ENCODE data around the gene RHBG.
A peak's percentile ranks its signal among the peaks of the same experiment; 100 is the strongest.
"Not testable (repeated sequence)": the region's sequence is repeated elsewhere in the genome, so short reads cannot be mapped to it uniquely, and the experiment has no call there.

The RHBG gene, protein sequence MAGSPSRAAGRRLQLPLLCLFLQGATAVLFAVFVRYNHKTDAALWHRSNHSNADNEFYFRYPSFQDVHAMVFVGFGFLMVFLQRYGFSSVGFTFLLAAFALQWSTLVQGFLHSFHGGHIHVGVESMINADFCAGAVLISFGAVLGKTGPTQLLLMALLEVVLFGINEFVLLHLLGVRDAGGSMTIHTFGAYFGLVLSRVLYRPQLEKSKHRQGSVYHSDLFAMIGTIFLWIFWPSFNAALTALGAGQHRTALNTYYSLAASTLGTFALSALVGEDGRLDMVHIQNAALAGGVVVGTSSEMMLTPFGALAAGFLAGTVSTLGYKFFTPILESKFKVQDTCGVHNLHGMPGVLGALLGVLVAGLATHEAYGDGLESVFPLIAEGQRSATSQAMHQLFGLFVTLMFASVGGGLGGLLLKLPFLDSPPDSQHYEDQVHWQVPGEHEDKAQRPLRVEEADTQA

DNA sequence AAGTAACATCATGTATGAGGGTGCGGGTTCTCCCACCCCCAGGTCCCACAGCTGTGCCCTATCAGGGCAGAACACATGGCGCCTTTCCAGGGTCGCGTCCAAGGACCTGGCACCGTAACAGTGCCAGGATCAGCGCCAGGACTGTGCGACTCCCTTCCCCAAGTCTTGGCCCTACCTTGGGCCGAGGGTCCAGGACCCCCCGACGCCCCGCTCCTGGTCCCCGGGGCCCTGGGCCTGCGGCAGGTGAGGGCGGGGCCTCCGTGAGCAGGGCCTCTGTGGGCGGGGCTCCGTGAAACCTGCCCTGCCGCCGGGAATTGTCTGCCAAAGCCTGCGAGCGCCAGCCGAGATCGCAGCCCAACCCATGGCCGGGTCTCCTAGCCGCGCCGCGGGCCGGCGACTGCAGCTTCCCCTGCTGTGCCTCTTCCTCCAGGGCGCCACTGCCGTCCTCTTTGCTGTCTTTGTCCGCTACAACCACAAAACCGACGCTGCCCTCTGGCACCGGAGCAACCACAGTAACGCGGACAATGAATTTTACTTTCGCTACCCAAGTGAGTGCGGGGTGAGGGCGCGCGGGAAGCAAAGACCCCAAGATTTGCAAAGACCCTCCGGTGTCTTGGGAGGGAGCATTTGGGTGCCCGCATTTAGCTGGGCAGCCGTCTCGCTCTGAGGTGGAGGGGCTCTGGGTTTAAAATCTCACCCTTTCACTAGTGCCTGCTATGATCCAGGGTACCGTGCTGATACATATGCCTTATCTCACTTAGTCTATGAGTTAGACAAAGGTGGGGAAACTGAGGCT is at the start of gene RHBG:
Gene RHBG (plus strand): TSS at position 323 of the 796 bp plus-strand sequence. CDS start 39 bp downstream, at position 362.
- DNase-seq (ENCODE audit: low spot score): peak; percentile 50

DNA sequence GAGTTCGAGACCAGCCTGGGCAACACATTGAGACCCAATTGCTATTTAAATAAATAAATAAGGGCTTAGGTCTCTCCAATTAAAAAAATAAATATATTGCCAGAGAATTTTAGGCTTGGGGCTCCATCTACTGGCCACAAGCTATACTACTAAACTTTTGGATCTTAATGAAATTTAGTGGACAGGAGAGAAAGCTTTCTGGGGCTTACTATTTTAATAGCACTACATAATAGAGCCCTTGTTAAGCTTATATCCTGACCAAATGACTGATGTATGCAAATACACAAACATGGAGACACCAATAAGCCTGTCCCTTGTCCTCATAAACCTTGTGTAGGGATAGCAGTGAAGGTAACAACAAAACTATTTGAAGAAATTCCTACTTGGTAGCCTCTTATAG is 49.3 kb upstream of the RHBG start:
- DNase-seq (ENCODE audit: low spot score): peak; percentile 32

DNA sequence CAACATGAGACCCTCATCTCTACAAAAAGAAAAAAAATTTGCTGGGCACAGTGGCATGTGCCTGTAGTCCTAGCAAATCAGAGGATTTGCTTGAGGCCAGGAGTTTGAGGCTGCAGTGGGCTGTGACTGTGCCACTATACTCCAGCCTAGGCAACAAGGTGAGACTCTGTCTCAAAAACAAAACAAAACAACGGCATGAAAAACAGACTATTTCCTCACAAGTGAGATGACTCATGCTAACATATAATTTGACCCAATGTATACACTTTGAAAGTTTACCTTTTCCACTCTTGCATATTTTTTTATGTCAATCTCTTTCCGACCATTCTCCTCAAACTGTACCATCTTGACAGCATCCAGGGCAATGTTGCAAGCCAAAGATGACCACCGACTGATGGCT is 48.5 kb upstream of the RHBG start:
- DNase-seq (ENCODE audit: low spot score): no peak

DNA sequence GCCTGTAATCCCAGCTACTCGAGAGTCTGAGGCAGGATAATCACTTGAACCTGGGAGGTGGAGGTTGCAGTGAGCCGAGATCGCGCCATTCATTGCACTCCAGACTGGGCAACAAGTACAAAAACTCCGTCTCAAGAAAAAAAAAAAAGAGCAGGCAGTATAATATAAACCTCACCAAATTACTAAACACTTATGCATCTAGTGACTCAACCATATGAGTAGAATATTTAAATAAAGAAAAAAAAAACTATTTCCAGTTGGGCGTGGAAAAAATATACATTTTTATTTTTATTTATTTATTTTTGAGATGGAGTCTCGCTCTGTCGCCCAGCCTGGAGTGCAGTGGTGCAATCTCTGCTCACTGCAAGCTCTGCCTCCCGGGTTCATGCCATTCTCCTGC is 45.8 kb upstream of the RHBG start:
- not testable (repeated sequence) for DNase-seq (ENCODE audit: low spot score)

DNA sequence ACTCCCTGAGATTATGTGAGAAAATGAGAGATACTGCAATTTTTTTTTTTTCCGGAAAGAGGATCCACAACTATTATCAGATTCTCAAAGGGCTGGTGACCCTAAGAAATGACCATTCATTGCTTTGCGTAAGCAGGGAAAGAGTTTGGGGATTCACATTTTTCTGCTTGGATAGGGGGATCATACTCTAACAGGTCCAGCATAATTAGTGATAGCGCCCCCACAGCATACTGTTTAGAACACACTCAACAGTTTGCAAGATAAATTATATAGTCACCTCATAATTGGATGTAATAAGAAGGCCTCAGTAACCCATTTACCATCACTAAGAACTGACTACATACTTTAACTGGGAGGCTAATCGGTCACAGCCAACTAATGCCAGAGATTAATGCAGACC is 32.8 kb upstream of the RHBG start:
- no peak for DNase-seq (ENCODE audit: low spot score)

DNA sequence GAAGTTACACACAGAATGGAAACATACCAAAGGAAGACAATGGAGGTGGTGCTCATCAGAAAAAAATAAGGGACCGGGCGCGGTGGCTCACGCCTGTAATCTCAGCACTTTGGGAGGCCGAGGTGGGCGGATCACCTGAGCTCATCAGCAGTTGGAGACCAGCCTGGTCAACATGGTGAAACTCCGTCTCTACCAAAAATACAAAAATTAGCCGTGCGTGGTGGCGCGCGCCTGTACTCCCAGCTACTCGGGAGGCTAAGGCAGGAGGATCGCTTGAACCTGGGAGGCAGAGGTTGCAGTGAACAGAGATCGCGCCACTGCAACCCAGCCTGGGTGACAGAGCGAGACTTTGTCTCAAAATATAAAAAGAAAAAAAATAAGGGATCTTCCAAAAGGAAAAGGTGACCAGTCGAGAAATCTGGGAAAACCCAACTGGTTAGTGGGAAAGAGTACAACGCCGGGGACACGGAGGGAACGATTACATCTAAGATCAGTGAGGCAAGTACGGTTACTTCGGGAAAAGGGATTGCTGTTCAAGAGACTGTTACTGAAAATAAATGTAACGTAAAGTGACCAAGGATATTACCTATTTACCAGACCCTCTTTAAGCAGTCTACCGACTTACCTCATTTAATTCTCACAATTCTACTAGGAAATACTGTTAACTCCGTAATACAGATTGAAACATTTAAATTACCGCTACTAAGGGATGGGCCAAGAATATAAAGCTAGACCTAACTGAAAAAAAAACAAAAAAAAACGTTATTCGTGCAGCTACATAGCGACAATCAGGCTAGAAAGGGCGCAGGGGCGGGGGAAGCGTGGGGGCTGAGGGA is 31.7 kb upstream of the RHBG start:
- DNase-seq (ENCODE audit: low spot score): peak; percentile 18

DNA sequence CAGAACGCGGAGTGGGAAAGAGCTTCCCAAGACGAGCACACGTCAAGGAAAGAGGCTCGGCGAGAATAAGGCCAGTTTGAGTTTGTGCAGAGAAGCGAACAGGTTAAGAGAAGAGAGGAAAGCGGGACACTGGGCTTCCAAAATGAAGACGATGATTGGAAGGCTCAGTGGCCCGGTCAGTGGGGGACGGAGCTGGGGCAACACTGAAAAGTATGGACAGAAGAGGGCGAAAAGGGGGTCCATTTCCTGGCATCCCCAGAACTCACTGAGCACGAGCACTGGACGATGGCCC is 31.2 kb upstream of the RHBG start:
- no peak for DNase-seq (ENCODE audit: low spot score)

DNA sequence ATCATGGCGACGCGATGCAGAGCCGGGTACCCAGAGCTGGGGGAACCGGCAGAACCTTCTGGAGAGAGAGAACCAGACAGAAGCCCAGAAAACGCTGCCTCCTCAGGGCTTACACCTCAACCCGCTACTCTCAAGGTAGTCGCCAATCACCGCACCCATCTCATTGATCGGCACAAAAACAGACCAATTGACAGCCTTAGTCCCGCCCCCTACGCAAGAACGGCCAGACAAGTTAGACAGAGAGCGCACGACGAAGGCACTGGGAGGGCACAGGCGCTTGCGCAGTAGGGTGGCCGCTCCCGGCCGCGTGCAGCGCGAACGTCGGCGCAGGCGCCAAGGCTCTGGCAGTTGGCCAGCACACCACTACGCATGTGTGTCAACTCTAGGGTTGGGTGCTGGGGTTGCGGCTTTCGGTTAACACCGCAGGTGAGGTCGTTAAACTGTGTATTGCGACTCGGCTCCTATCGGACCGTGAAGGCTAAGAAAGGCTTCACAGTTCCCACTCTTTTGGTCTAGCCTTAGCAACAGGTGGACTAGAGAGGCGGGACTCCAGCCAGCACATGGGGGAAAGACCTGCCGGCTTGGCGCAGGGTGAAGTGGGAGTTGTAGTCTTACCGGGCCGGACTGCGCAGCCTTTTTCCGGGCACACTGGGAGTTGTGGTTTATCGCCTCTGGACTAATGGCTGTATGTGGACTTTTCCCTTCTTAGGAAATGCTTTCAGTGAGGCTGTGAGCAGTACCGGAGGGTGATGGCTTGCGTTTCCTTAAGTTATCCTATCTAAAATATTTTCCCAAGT is 30.6 kb upstream of the RHBG start, which contains the start of the genes CCT3 and TSACC:
Gene CCT3 (minus strand): TSS at position 113 of the 797 bp plus-strand sequence. CDS start 108 bp downstream, at position 5.
Gene TSACC (plus strand): TSS at position 347 of the 797 bp plus-strand sequence. CDS start 1,232 bp downstream, outside the sequence.
- peak; percentile 100 for DNase-seq (ENCODE audit: low spot score)

DNA sequence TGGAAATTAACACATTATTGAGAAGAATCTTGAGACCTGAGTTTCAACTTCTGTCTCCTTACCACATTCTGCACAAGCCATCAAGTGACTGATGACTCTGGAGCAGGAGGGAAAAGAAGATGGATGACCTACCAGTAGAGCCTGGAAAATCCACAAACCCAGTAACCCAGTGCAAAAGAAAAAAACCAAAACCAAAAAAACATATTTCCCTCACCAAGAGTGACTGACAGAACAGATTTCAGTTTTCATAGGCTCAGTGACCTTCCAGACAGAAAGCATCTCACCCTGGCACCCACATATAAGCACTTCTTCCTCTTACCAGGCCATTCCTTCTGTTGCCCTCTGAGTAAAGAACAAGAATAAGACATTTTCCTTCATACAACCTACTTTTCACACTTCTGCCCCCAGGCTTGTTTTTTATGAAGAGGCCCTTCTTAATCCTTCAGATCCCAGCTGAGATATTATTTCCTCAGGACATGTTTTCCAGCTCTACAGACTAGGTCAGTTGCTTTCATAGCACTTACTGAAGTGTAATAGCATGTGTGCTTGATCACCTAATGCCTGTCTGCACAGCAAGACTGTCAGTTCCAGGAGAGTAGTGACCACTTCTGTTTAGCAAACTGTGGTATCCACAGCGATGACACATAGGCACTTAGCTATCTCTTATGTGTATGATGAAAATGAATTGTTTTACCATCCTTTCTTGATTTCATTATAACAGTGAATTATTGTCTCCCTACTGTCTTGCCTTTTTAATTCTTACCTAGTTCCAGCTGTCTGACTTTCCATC is 26.6 kb upstream of the RHBG start:
- peak; percentile 54 for DNase-seq (ENCODE audit: low spot score)

DNA sequence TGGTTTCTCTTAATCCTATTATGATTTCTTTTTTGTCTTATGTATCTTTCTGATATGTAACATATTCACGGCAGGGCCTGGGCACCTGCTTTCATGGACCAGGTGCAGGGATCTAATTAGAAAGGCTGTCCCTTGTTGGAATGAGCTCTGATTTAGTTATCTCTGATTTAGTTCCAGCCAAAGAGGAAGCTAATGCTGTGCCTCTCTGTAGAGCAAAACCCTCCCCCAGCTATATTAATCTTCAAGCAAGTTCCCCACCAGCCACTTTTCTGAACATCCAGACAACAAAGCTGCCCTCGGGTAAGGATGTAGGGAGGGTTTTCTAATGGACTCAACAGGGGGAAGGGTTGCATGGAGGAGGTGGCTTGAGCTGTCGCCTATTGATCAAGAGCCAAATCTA is 24.6 kb upstream of the RHBG start:
- no peak for DNase-seq (ENCODE audit: low spot score)

DNA sequence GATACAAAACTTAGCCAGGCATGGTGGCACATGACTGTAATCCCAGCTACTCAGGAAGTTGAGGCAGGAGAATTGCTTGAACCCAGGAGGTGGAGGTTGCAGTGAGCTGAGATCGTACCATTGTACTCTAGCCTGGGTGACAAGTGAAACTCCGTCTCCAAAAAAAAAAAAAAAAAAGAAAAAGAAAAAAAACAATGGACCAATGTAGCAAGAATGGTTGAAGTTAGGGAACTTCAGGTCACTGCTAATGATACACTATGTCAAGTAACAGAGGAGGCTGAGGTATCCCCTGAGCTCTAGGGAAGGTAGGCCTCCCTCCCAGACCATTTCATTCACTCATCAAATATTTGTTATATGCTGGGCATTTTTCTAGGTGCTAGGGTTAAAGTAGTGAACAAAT is 23.0 kb upstream of the RHBG start:
- DNase-seq (ENCODE audit: low spot score): not testable (repeated sequence)

DNA sequence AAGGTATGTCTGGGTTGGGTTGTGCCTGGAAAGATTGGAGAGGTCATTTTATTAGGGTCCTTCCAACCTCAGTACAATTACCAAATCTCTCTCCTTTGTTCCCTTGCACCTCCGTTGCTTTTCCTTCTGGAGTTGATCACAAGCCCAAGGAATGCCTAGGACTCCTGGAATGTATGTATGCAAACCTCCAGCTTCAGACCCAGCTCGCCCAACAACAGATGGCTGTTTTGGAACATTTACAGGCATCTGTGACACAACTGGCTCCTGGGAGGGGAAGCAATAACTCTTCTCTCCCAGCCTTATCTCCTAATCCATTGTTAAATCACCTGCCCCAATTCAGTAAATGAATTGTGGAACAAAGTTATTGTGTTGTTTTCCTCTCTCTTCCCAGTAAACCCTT is 22.4 kb upstream of the RHBG start:
- DNase-seq (ENCODE audit: low spot score): no peak

DNA sequence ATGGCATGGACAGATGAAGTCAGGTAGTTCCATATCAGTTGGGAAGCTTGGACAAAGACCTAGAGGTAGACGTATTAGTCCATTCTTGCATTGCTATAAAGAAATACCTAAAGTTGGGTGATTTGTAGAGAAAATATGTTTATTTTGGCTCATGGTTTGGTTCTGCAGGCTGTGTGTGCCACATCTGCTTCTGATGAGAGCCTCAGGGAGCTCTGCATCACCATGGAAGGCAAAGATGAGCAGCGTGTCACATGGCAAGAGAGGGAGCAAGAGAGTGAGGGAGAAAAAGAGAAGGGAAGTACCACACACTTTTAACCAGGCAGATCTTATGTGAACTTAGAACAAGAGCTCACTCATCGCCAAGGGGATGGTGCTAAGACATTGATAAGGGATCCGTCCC is 21.7 kb upstream of the RHBG start:
- no peak for DNase-seq (ENCODE audit: low spot score)

DNA sequence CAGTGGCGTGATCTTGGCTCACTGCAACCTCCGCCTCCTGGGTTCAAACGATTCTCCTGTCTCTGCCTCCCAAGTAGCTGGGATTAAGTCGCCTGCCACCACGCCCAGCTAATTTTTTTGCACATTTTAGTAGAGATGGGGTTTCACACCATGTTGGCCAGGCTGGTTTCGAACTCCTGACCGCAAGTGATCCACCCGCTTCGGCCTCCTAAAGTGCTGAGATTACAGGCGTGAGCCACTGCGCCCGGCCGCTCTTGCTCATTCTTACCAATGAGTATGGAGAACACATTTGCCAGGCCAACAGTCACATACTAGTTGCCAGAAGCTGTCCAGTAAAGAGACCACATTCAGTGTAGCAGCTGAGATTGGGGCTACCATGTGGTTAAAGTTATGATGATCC is 16.5 kb upstream of the RHBG start:
- not testable (repeated sequence) for DNase-seq (ENCODE audit: low spot score)

DNA sequence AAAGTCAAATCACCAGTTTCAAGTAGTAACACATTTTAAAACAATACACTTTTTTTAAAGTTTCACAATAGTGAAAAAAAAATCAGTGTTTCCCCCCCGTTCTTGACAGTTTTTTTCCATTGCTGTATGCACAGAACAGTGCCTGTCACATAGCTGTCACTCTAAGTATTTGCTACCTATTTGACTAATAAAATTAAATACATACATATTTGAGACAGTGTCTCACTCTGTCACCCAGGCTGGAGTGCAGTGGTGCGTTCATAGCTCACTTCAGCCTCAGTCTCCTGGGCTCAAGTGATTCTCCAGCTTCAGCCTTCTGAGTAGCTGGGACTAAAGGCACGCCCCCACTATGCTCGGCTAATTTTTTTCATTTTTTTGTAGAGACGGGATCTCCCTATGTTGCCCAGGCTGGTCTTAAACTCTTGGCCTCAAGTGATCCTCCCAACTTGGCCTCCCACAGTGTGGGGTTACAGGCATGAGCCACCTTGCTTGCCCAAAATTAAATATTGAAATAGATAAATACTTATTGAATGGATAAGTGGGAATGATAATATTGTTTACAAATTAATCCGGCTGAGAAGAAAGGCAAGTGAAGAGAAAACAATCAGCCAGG is 12.6 kb upstream of the RHBG start:
- peak; percentile 14 for DNase-seq (ENCODE audit: low spot score)

DNA sequence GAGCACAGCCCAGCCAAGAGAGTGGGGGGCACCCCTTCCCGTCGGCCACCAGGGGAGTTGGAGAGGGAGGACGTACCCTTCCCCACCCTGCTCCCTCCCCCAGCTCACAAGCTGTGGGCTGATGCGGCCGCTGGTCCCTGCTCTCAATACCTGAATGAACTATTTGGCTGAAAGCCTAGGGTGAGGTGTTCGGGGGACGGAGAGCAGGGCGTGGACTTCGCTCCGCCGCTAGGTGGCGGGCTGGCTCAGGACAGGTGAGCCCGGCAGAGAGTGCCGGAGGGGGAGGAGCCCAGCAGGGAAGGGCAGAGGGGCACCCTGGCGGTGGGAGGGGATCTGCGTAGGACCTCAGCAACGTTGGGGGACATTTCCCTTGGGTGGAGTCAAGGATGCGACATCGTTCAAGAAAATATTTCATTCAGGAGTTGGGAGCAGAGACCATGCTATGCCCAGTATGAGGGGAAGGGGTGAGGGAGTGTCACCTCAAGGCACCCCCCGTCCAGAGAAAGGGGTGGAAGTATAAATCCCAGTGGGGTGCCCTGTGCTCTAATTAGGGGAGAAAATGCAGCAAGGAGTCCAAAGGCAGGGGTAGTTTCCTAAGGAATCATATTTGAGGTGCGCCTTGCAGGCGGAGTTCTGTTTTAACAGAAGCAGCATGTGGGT is 12.0 kb upstream of the RHBG start:
- DNase-seq (ENCODE audit: low spot score): peak; percentile 74

DNA sequence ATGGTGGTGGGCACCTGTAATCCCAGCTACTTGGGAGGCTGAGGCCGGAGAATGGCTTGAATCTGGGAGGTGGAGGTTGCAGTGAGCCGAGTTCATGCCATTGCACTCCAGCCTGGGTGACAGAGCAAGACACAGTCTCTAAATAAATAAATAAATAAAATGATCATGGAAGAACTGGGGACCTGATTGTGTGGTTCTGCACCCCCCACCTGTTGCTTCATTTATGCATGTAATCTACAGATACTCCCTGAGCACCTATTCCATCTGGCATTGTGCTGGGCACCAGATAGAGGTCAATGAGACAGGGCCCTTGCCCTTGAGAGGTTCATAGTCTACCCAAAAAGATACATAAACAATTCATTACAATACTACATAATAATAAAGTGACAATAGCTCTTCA is 11.0 kb upstream of the RHBG start:
- no peak for DNase-seq (ENCODE audit: low spot score)

DNA sequence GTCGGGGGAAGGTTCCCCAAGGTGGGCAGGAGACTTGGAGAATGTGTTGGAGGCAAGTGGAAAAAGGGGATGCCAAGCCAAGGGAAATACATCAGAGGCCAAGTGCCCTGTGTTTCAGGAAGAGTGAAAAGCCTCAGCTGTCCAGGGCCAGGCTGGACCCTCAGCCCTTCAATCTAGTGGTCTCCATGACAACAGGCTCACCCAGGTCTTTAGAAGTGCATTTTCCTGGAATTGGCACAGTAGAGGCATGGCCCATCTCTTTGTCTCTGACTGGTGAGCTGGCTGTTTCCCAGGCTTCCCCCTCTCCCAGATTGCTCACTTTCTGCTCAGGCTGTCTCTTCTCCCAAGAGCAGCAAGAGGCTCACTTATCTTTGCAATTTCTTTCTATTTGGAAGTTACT is 10.4 kb upstream of the RHBG start:
- no peak for DNase-seq (ENCODE audit: low spot score)

DNA sequence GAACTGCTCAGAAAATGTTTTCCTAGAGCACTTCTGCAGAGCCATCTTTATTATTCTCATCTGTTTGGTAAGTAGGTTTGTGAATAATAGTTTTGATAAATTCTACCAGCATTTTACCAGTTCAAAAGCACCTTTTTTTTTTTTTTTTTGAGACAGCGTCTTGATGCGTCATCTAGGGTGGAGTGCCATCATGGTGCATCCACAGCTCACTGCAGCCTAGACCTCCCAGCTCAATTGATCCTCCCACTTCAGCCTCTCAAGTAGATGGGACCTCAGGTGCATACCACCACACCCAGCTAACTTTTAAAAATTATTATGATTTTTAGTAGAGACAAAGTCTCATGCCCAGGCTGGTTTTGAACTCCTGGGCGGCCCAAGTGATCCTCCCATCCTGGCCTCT is 9.8 kb upstream of the RHBG start:
- DNase-seq (ENCODE audit: low spot score): no peak

DNA sequence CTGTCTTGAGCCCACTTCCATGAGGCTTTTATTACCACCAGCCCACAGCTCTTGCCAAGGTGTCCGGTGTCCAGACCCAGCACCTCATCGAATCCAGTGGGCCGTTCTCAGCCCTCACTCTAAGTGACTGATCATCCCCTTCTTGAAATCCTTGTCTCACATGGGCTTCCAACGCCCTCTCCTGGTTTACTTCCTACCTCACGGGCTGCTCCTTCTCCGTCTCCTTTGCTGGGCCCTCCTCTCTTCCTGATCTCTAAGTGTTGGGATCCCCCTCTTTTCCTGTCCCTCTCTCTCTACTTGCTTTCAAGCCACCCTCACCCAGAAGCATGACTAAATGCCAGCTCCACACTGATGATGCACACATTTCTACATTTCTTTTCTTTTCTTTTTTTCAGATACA is 9.0 kb upstream of the RHBG start:
- DNase-seq (ENCODE audit: low spot score): no peak

All from kidney tubule cell (primary cell).